CD14-positive monocyte (primary cell): Measurements from ENCODE around the gene MYL3. TPM values are rescaled to one million over a fixed set of nuclear protein-coding genes. Genes with fewer than 3 reads are reported as not detected.
"Not testable (repeated sequence)": the region's sequence is repeated elsewhere in the genome, so short reads cannot be mapped to it uniquely, and the experiment has no call there.

ENCODE experiments used
- DNase-seq, 3 donors: peaks; one replicate each; pipeline ENCODE4 v3.0.0-alpha.2; 2011 to 2022
- H2AFZ ChIP-seq: 2 replicates; pipeline ENCODE4 v1.6.0; 2012; ENCODE audit warnings: mild to moderate bottlenecking, low read depth, low read length, inconsistent platforms; ENCODE audit not compliant: insufficient read depth, poor library complexity, severe bottlenecking
- H3K27ac ChIP-seq, 2 donors: 1 replicate in 1 of 2; 2 replicates in 1 of 2; pipeline ENCODE4 v1.5.1; 2012 to 2013; ENCODE audit warnings: low read length in 2 of 2, control low read depth in 1 of 2, inconsistent platforms in 1 of 2, low read depth in 1 of 2, mild to moderate bottlenecking in 1 of 2
- H3K27me3 ChIP-seq, 2 donors: one replicate each; pipeline versions ENCODE4 v1.6.0 to v1.6.1; 2011 to 2013; ENCODE audit warnings: low read length in 2 of 2; ENCODE audit not compliant: control insufficient read depth in 2 of 2, insufficient read depth in 2 of 2
- H3K36me3 ChIP-seq, 2 donors: replicated peaks in 1 of 2; 1 replicate in 1 of 2; 2 replicates in 1 of 2; pipeline versions ENCODE4 v1.5.1 to v1.6.1; 2012 to 2013; ENCODE audit warnings: low read length in 2 of 2, control low read depth in 1 of 2, inconsistent platforms in 1 of 2, mild to moderate bottlenecking in 1 of 2; ENCODE audit not compliant: insufficient read depth in 2 of 2, control insufficient read depth in 1 of 2
- H3K4me1 ChIP-seq, 2 donors: 1 replicate in 1 of 2; 2 replicates in 1 of 2; pipeline versions ENCODE4 v1.5.1 to v1.6.1; 2012 to 2013; ENCODE audit warnings: low read length in 2 of 2, control low read depth in 1 of 2, inconsistent platforms in 1 of 2, mild to moderate bottlenecking in 1 of 2, moderate library complexity in 1 of 2; ENCODE audit not compliant: insufficient read depth in 2 of 2, control insufficient read depth in 1 of 2
- H3K4me2 ChIP-seq: replicated peaks from 2 replicates; pipeline ENCODE3; 2012; ENCODE audit warnings: low read length, moderate library complexity, mild to moderate bottlenecking; ENCODE audit not compliant: poor library complexity, severe bottlenecking; ENCODE audit errors: extremely low read depth
- H3K4me3 ChIP-seq, 3 experiments: fragments of 200-600 bp in 1 of 3; sonication (generic) in 1 of 3; replicated peaks in 1 of 3; 1 replicate in 2 of 3; 2 replicates in 1 of 3; pipeline ENCODE4 v1.5.1; 2011 to 2013; ENCODE audit warnings: low read length in 3 of 3, mild to moderate bottlenecking in 3 of 3, control low read depth in 2 of 3, low read depth in 2 of 3, inconsistent platforms in 1 of 3, moderate library complexity in 1 of 3
- H3K79me2 ChIP-seq: 2 replicates; pipeline ENCODE4 v1.6.0; 2012; ENCODE audit warnings: mild to moderate bottlenecking, control low read depth, inconsistent platforms, low read length, moderate library complexity; ENCODE audit not compliant: insufficient read depth
- H3K9ac ChIP-seq: 2 replicates; pipeline ENCODE4 v1.6.0; 2017; ENCODE audit warnings: low read length, mild to moderate bottlenecking; ENCODE audit not compliant: insufficient read depth, poor library complexity, severe bottlenecking
- H3K9me3 ChIP-seq, 2 donors: replicated peaks in 1 of 2; 1 replicate in 1 of 2; 2 replicates in 1 of 2; pipeline versions ENCODE4 v1.5.1 to v1.6.1; 2012 to 2013; ENCODE audit warnings: low read length in 2 of 2, control low read depth in 1 of 2; ENCODE audit not compliant: control insufficient read depth in 1 of 2, insufficient read depth in 1 of 2
- H4K20me1 ChIP-seq: 2 replicates; pipeline ENCODE4 v1.6.0; 2012; ENCODE audit warnings: mild to moderate bottlenecking, low read length, control low read depth, moderate library complexity; ENCODE audit not compliant: insufficient read depth
- H3K27ac Mint-ChIP-seq, 7 donors: one replicate each; pipeline ENCODE4 v1.8.0; 2020; ENCODE audit warnings: mild to moderate bottlenecking in 7 of 7, mixed read lengths in 7 of 7, moderate library complexity in 6 of 7, inconsistent platforms in 2 of 7
- H3K27me3 Mint-ChIP-seq, 3 donors: one replicate each; pipeline ENCODE4 v1.8.0; 2021 to 2022; ENCODE audit warnings: low read depth in 3 of 3, mild to moderate bottlenecking in 3 of 3, mixed read lengths in 3 of 3, moderate library complexity in 3 of 3, inconsistent platforms in 1 of 3
- H3K36me3 Mint-ChIP-seq, 2 donors: one replicate each; pipeline ENCODE4 v1.8.0; 2020; ENCODE audit warnings: mixed read lengths in 2 of 2, inconsistent platforms in 1 of 2, mild to moderate bottlenecking in 1 of 2
- H3K4me1 Mint-ChIP-seq: one replicate; pipeline ENCODE4 v1.8.0; 2020; ENCODE audit warnings: mild to moderate bottlenecking, mixed read lengths
- H3K4me3 Mint-ChIP-seq, 2 donors: one replicate each; pipeline ENCODE4 v1.8.0; 2020; ENCODE audit warnings: mild to moderate bottlenecking in 2 of 2, mixed read lengths in 2 of 2, moderate library complexity in 1 of 2
- H3K9me3 Mint-ChIP-seq, 7 donors: one replicate each; pipeline ENCODE4 v1.8.0; 2020 to 2022; ENCODE audit warnings: mixed read lengths in 7 of 7, mild to moderate bottlenecking in 6 of 7, moderate library complexity in 6 of 7, inconsistent platforms in 2 of 7
- CTCF ChIP-seq: fragments of 200-600 bp; IDR thresholded peaks from one replicate; pipeline ENCODE4 v1.8.0; 2022; ENCODE audit warnings: antibody characterized with exemption, mild to moderate bottlenecking
- WGBS: methylation state at CpG from one replicate; pipeline ENCODE4 v1.1.5; 2013; ENCODE audit warnings: missing lambda C conversion rate; ENCODE audit not compliant: insufficient coverage; 5-methylcytosine and 5-hydroxymethylcytosine counted together
- intact Hi-C, 2 donors: fragments of 100-400 bp; cut with micrococcal nuclease; formaldehyde crosslinking; loops; one replicate each; pipeline versions ENCODE4 v1.15.0 to v1.15.1; 2023
- polyA plus RNA-seq, 3 donors: library from polyadenylated mRNA; depleted of rRNA in 1 of 3; unstranded in 2 of 3; stranded (reverse) in 1 of 3; fragments of 300-500 nt in 2 of 3; fragments of >200 nt in 1 of 3; fragmentation: Illumina TruSeq in 2 of 3; gene quantifications; 1 replicate in 2 of 3; 2 replicates in 1 of 3; pipeline ENCODE4 v1.2.3, GENCODE V29; 2012 to 2021

MYL3 gene
- polyA plus RNA-seq, 3 donors, result not detected

GRCh38 chr3:46812237-46812791 lies 50.9 kb downstream of the MYL3 start:
- Histone ChIP-seq H3K9me3 (no peaks in the 10 kb centered on the region), H3K4me2 (peak overlapping the region; percentile 68), H3K36me3 (no peaks in the 10 kb centered on the region), H3K27me3 (peaks cover 3 to 20% of the 10 kb centered on the region in 2 donors), H3K27ac (no peak overlapping the region), H2AFZ (peak overlapping the region; percentile 74), H3K79me2 (no peaks in the 10 kb centered on the region), H3K4me3 (peak overlapping the region in 1 of 3 experiments; percentile 60), H3K4me1 (peaks cover 9 to 11% of the 10 kb centered on the region in 2 donors), H3K9ac (peak overlapping the region; percentile 40), H4K20me1 (no peaks in the 10 kb centered on the region)
- Mint-ChIP-seq H3K4me3 (peak overlapping the region; percentile 65 to 90), H3K36me3 (no peaks in the 10 kb centered on the region), H3K9me3 (peaks cover 0 to 4% (median 2%) of the 10 kb centered on the region in 7 donors), H3K4me1 (peaks cover 6% of the 10 kb centered on the region), H3K27me3 (peaks cover 23 to 31% (median 24%) of the 10 kb centered on the region in 3 donors), H3K27ac (no peak overlapping the region)
- TF ChIP-seq CTCF, result no peak
- 5% methylated on average over 46 of the region's 46 CpGs for WGBS
- peak; percentile 34 to 50 (median 35) for DNase-seq
- intact Hi-C loops, result no loop called here

GRCh38 chr3:46811615-46812236 lies 51.5 kb downstream of the MYL3 start:
- intact Hi-C loops, result no loop called here
- DNase-seq, result no peak
- H3K4me3 ChIP-seq, result peak overlapping the region in 1 of 3 experiments; percentile 60
- H3K27me3 ChIP-seq, result peaks cover 3 to 20% of the 10 kb centered on the region in 2 donors
- WGBS, result 73% methylated on average over 8 of the region's 15 CpGs
- Mint-ChIP-seq H3K9me3 (peaks cover 0 to 4% (median 2%) of the 10 kb centered on the region in 7 donors), H3K36me3 (no peaks in the 10 kb centered on the region), H3K27ac (peak overlapping the region in 1 of 7 donors; percentile 3), H3K4me3 (peak overlapping the region in 1 of 2 donors; percentile 90), H3K27me3 (peaks cover 23 to 31% (median 24%) of the 10 kb centered on the region in 3 donors), H3K4me1 (peaks cover 6% of the 10 kb centered on the region)
- no peaks in the 10 kb centered on the region for H3K9me3 ChIP-seq
- H3K27ac ChIP-seq, result no peak overlapping the region
- peaks cover 9 to 11% of the 10 kb centered on the region in 2 donors for H3K4me1 ChIP-seq
- no peaks in the 10 kb centered on the region for H3K79me2 ChIP-seq
- H3K9ac ChIP-seq, result peak overlapping the region; percentile 40
- H3K4me2 ChIP-seq, result peak overlapping the region; percentile 68
- H2AFZ ChIP-seq, result peak overlapping the region; percentile 74
- H3K36me3 ChIP-seq, result no peaks in the 10 kb centered on the region
- H4K20me1 ChIP-seq, result no peaks in the 10 kb centered on the region
- TF ChIP-seq CTCF, result no peak

- H3K36me3 ChIP-seq, H4K20me1 ChIP-seq, H3K9me3 Mint-ChIP-seq, H3K79me2 ChIP-seq, H3K27ac ChIP-seq, H3K4me1 Mint-ChIP-seq, intact Hi-C loops, H2AFZ ChIP-seq, H3K9me3 ChIP-seq, H3K4me3 ChIP-seq, DNase-seq, H3K4me2 ChIP-seq, H3K4me3 Mint-ChIP-seq, H3K36me3 Mint-ChIP-seq, H3K9ac ChIP-seq, H3K27ac Mint-ChIP-seq: not testable (repeated sequence)
- H3K27me3 ChIP-seq, result peaks cover 3 to 19% of the 10 kb centered on the region in 2 donors
- WGBS, result 85% methylated on average over 4 of the region's 6 CpGs
- peaks cover 9 to 11% of the 10 kb centered on the region in 2 donors for H3K4me1 ChIP-seq
- H3K27me3 Mint-ChIP-seq, result peaks cover 23 to 30% (median 23%) of the 10 kb centered on the region in 3 donors
These were observed 54.5 kb downstream of the MYL3 start for GRCh38 chr3:46808766-46809165.
